ENCODE measurements around the gene SOCS2. TPM values are rescaled to one million over a fixed set of nuclear protein-coding genes. Genes with fewer than 3 reads are reported as not detected.
A peak's percentile ranks its signal among the peaks of the same experiment; 100 is the strongest.

Gene SOCS2
- total RNA-seq, 1 experiment from 2014 or later: 57.2 TPM

DNA sequence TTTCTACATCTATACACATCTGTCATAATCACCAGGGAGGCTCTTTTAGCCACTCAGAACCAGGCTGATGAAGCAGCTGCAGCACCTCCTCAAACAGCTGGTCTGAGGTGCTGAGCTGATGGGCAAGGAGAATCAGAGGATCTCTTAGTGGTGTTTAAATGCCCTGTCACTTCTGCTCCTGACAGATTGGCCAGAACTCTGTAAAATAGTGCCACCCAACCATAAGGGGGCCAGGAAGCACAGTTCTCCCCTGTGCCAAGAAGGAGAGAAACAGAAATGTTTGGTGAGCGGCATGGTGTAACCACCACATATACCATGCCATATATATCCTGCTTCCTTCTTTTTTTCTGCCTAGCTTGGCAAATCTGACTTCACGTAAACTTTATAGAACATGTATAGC, 12.8 kb downstream of the SOCS2 start:
- no peak overlapping the region for H4K8ac ChIP-seq (replicated peaks; ENCODE audit: insufficient read length, low read depth, low read length)
- no peak overlapping the region for H3K18ac ChIP-seq (ENCODE audit: insufficient read length, low read depth, low read length)
- H3K79me1 ChIP-seq (ENCODE audit: insufficient read depth, low read depth, low read length, poor library complexity, severe bottlenecking): no peaks in the 10 kb centered on the region
- no peak overlapping the region for H2AK5ac ChIP-seq (ENCODE audit: insufficient read length, low read length)
- no peaks in the 10 kb centered on the region for H4K20me1 ChIP-seq (ENCODE audit: control insufficient read depth, insufficient read depth, insufficient read length)
- H2AFZ ChIP-seq (ENCODE audit: low read length): no peak overlapping the region
- no peaks in the 10 kb centered on the region for H3K23me2 ChIP-seq (ENCODE audit: insufficient read length, low read depth, low read length, poor library complexity, severe bottlenecking)
- H3K56ac ChIP-seq (ENCODE audit: insufficient read length, low read depth, low read length): no peak overlapping the region
- H3K79me2 ChIP-seq (ENCODE audit: insufficient read depth, low read length): no peaks in the 10 kb centered on the region
- no peak overlapping the region for H3K9ac ChIP-seq (ENCODE audit: extremely low read depth, insufficient read length, low read length)
- no CpG with 5 or more reads among the region's 2 CpGs for WGBS (ENCODE audit: extremely low coverage, insufficient read length, low lambda C conversion rate)
- no peak overlapping the region for H3K14ac ChIP-seq (ENCODE audit: insufficient read depth, low read length)
- H2BK5ac ChIP-seq (ENCODE audit: insufficient read length, low read length): no peak overlapping the region
- H2BK12ac ChIP-seq (ENCODE audit: insufficient read length, low read depth, low read length): no peak overlapping the region
- no peak overlapping the region for H2BK120ac ChIP-seq (ENCODE audit: low read depth, low read length, poor library complexity, severe bottlenecking)
- H3K23ac ChIP-seq (ENCODE audit: insufficient read length, low read depth, low read length): no peak overlapping the region
- H3K9me3 ChIP-seq (ENCODE audit: control insufficient read depth, low read depth, low read length): no peaks in the 10 kb centered on the region
- H3K4me3 Mint-ChIP-seq: peak overlapping the region in 1 of 2 experiments; percentile 2; a peak in 2 of 5 replicates
- H3K27ac Mint-ChIP-seq: peak overlapping the region; percentile 15 to 90 (median 24); a peak in 4 of 7 replicates
- no peak overlapping the region for H3K4me2 ChIP-seq (ENCODE audit: insufficient read depth, insufficient read length, low read length)
- no peaks in the 10 kb centered on the region for H3K27me3 Mint-ChIP-seq (ENCODE audit: low read depth)
- H3T11ph ChIP-seq (ENCODE audit: low read length): no peak overlapping the region
- TF ChIP-seq, protein P1, sequence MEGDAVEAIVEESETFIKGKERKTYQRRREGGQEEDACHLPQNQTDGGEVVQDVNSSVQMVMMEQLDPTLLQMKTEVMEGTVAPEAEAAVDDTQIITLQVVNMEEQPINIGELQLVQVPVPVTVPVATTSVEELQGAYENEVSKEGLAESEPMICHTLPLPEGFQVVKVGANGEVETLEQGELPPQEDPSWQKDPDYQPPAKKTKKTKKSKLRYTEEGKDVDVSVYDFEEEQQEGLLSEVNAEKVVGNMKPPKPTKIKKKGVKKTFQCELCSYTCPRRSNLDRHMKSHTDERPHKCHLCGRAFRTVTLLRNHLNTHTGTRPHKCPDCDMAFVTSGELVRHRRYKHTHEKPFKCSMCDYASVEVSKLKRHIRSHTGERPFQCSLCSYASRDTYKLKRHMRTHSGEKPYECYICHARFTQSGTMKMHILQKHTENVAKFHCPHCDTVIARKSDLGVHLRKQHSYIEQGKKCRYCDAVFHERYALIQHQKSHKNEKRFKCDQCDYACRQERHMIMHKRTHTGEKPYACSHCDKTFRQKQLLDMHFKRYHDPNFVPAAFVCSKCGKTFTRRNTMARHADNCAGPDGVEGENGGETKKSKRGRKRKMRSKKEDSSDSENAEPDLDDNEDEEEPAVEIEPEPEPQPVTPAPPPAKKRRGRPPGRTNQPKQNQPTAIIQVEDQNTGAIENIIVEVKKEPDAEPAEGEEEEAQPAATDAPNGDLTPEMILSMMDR (conservative IDR thresholded peaks at IDR 0.05): no peak
- H3K27me3 ChIP-seq (ENCODE audit: insufficient read depth, low read length): no peaks in the 10 kb centered on the region
- H4K5ac ChIP-seq (ENCODE audit: insufficient read length, low read depth, low read length): no peak overlapping the region
- H2BK20ac ChIP-seq (ENCODE audit: low read depth, low read length, poor library complexity, severe bottlenecking): no peak overlapping the region
- no peaks in the 10 kb centered on the region for H3K9me3 Mint-ChIP-seq
- H3K36me3 Mint-ChIP-seq (ENCODE audit: insufficient read depth in 1 of 3, low read depth in 3 of 3): peaks cover 5 to 7% (median 5%) of the 10 kb centered on the region in 3 experiments; a peak in 6 of 7 replicates
- no peak for DNase-seq
- no peak overlapping the region for H3K4ac ChIP-seq (ENCODE audit: low read depth, low read length)
- peaks cover 42 to 47% of the 10 kb centered on the region in 2 experiments for H3K4me1 Mint-ChIP-seq
- H2BK15ac ChIP-seq (ENCODE audit: low read depth, low read length): peak overlapping the region; percentile 99; the same call in 1 of the 2 replicates
- no peak overlapping the region for H3K27ac ChIP-seq (ENCODE audit: insufficient read length, low read depth, low read length)
- no peak overlapping the region for H4K91ac ChIP-seq (ENCODE audit: insufficient read length, low read depth, low read length)
- H3K4me1 ChIP-seq (ENCODE audit: insufficient read depth, low read length): peaks cover 4% of the 10 kb centered on the region; the same call in 1 of the 2 replicates

All from H9 (cell line).